Liver (tissue), 9 donors: ENCODE data around the gene ARHGAP30. TPM values are rescaled to one million over a fixed set of nuclear protein-coding genes. Genes with fewer than 3 reads are reported as not detected.
A peak's percentile ranks its signal among the peaks of the same experiment; 100 is the strongest.

Source experiments
- DNase-seq: peaks from one replicate; pipeline ENCODE4 v3.0.0-alpha.2; 2017; ENCODE audit warnings: low spot score
- H3K27ac ChIP-seq, 2 donors: one replicate each; pipeline ENCODE4 v1.7.0; 2013; ENCODE audit warnings: inconsistent platforms in 2 of 2, low read length in 2 of 2, control low read depth in 1 of 2, low read depth in 1 of 2, mild to moderate bottlenecking in 1 of 2
- H3K27me3 ChIP-seq, 4 donors: one replicate each; pipeline versions ENCODE4 v1.6.1 to v1.7.0; 2013; ENCODE audit warnings: low read length in 3 of 4, inconsistent platforms in 1 of 4, mild to moderate bottlenecking in 1 of 4, moderate library complexity in 1 of 4; ENCODE audit not compliant: control insufficient read depth in 4 of 4, insufficient read depth in 4 of 4
- H3K36me3 ChIP-seq, 4 donors: one replicate each; pipeline versions ENCODE4 v1.6.1 to v1.7.0; 2013; ENCODE audit warnings: low read length in 3 of 4, mild to moderate bottlenecking in 3 of 4, low read depth in 1 of 4, moderate library complexity in 1 of 4; ENCODE audit not compliant: control insufficient read depth in 4 of 4, insufficient read depth in 3 of 4
- H3K4me1 ChIP-seq, 4 donors: one replicate each; pipeline versions ENCODE4 v1.6.1 to v1.7.0; 2013; ENCODE audit warnings: low read length in 3 of 4, mild to moderate bottlenecking in 3 of 4, moderate library complexity in 1 of 4; ENCODE audit not compliant: control insufficient read depth in 4 of 4, insufficient read depth in 4 of 4
- H3K4me3 ChIP-seq, 3 donors: one replicate each; pipeline versions ENCODE4 v1.6.1 to v1.7.0; 2013; ENCODE audit warnings: low read length in 3 of 3, control low read depth in 1 of 3, low read depth in 1 of 3, mild to moderate bottlenecking in 1 of 3
- H3K9ac ChIP-seq, 2 donors: one replicate each; pipeline ENCODE4 v1.7.0; 2013; ENCODE audit warnings: low read length in 2 of 2, mild to moderate bottlenecking in 2 of 2, moderate library complexity in 2 of 2, control low read depth in 1 of 2, low read depth in 1 of 2
- H3K9me3 ChIP-seq, 4 donors: one replicate each; pipeline versions ENCODE4 v1.6.1 to v1.7.0; 2013; ENCODE audit warnings: low read length in 3 of 4; ENCODE audit not compliant: control insufficient read depth in 4 of 4
- ATF3 ChIP-seq: IDR thresholded peaks from 2 replicates; pipeline ENCODE4 v1.6.1; 2016; ENCODE audit warnings: antibody characterized with exemption
- EGR1 ChIP-seq, 2 donors: IDR thresholded peaks; 2 replicates each; pipeline ENCODE4 v1.6.1; 2016 to 2018; ENCODE audit warnings: antibody characterized with exemption in 2 of 2, low read depth in 2 of 2
- FOXA1 ChIP-seq: IDR thresholded peaks from 2 replicates; pipeline ENCODE4 v1.6.1; 2016; ENCODE audit warnings: antibody characterized with exemption
- FOXA2 ChIP-seq: IDR thresholded peaks from 2 replicates; pipeline ENCODE4 v1.6.1; 2016; ENCODE audit warnings: antibody characterized with exemption
- GABPA ChIP-seq, 2 donors: IDR thresholded peaks in 1 of 2; conservative IDR thresholded peaks in 1 of 2; 2 replicates each; pipeline ENCODE4 v1.6.1; 2016; ENCODE audit warnings: antibody characterized with exemption in 2 of 2, mild to moderate bottlenecking in 1 of 2, moderate library complexity in 1 of 2
- HNF4A ChIP-seq, 2 donors: conservative IDR thresholded peaks; 2 replicates each; pipeline ENCODE4 v1.6.1; 2016; ENCODE audit warnings: antibody characterized with exemption in 2 of 2, mild to moderate bottlenecking in 2 of 2
- HNF4G ChIP-seq: IDR thresholded peaks from 2 replicates; pipeline ENCODE4 v1.6.1; 2016; ENCODE audit warnings: antibody characterized with exemption
- JUND ChIP-seq, 2 donors: IDR thresholded peaks; 2 replicates each; pipeline ENCODE4 v1.6.1; 2016; ENCODE audit warnings: antibody characterized with exemption in 2 of 2
- NR2F2 ChIP-seq: IDR thresholded peaks from 2 replicates; pipeline ENCODE4 v1.6.1; 2016; ENCODE audit warnings: antibody characterized with exemption
- RAD21 ChIP-seq, 2 donors: IDR thresholded peaks; 2 replicates each; pipeline ENCODE4 v1.6.1; 2016; ENCODE audit warnings: antibody characterized with exemption in 2 of 2, mild to moderate bottlenecking in 2 of 2
- REST ChIP-seq: IDR thresholded peaks from 2 replicates; pipeline ENCODE4 v1.6.1; 2016; ENCODE audit warnings: antibody characterized with exemption, mild to moderate bottlenecking
- RXRA ChIP-seq, 2 donors: IDR thresholded peaks; 2 replicates each; pipeline ENCODE4 v1.6.1; 2017 to 2018; ENCODE audit warnings: antibody characterized with exemption in 2 of 2, mild to moderate bottlenecking in 1 of 2
- SP1 ChIP-seq: IDR thresholded peaks from 2 replicates; pipeline ENCODE4 v1.6.1; 2018; ENCODE audit warnings: antibody characterized with exemption, mild to moderate bottlenecking
- TAF1 ChIP-seq: conservative IDR thresholded peaks from 2 replicates; pipeline ENCODE4 v1.6.1; 2016; ENCODE audit warnings: antibody characterized with exemption, mild to moderate bottlenecking
- YY1 ChIP-seq: IDR thresholded peaks from 2 replicates; pipeline ENCODE4 v1.6.1; 2016; ENCODE audit warnings: antibody characterized with exemption, mild to moderate bottlenecking
- ZBTB33 ChIP-seq: IDR thresholded peaks from 2 replicates; pipeline ENCODE4 v1.6.1; 2016; ENCODE audit warnings: antibody characterized with exemption
- WGBS: extraction: QIAGEN DNeasy Blood & Tissue Kit; methylation state at CpG from one replicate; pipeline ENCODE4 v1.1.7; 2013; 5-methylcytosine and 5-hydroxymethylcytosine counted together
- polyA plus RNA-seq, 2 donors: library from polyadenylated mRNA; stranded (reverse) in 1 of 2; unstranded in 1 of 2; fragments of 200-250 nt in 1 of 2; fragments of >200 nt in 1 of 2; fragmentation: Nextera tagmentation in 1 of 2; extraction: Ambion mirVana in 1 of 2; gene quantifications; one replicate each; pipeline versions ENCODE4 v1.2.1 to v1.2.3, GENCODE V29; 2013 to 2015
- total RNA-seq, 2 donors: library from RNA; depleted of rRNA; stranded (reverse); fragments of >200 nt; gene quantifications; one replicate each; pipeline ENCODE4 v1.2.3, GENCODE V29; 2014
- TF ChIP-seq, protein P1 (sequence below): IDR thresholded peaks from 2 replicates; pipeline ENCODE4 v1.6.1; 2016; ENCODE audit warnings: antibody characterized with exemption
- TF ChIP-seq, protein P2 (sequence below): fragments of 150-350 bp; IDR thresholded peaks from 2 replicates; pipeline ENCODE4 v1.5.1; 2017; ENCODE audit warnings: improper control_type of control experiment, low read depth, low read length; ENCODE audit not compliant: missing input control
- donor health status: healthy.
- donor health status: healthy.
- donor health status: healthy.
- donor health status: healthy.
- donor health status: healthy.

The ARHGAP30 gene
- total and polyA plus RNA-seq, 4 donors = 1.2 to 8.9 (median 5.0) TPM

DNA sequence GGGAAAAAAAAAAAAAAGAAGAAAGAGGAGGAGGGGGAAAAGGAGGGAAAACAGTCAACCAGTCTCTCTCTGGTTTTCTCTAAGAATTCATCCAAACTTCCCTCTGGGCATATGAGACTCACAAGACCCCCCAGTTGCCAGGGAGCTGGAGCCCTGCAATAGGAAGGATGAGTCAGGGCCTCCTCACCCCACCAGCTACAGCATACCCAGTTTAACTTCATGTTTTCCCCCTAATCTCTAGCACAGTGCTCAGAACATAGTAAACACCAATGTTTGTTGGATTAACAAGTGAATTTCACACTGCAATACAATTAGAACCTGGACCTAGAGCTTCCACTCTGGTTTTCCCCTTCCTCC is 56.6 kb downstream of the ARHGAP30 start:
- H3K4me3 ChIP-seq = peak overlapping the region; percentile 30 to 37 (median 31)
- no peaks in the 10 kb centered on the region for H3K36me3 ChIP-seq
- no peaks in the 10 kb centered on the region for H3K27me3 ChIP-seq
- peaks cover 8 to 30% (median 14%) of the 10 kb centered on the region in 4 donors for H3K4me1 ChIP-seq
- no peak for DNase-seq
- H3K27ac ChIP-seq = peak overlapping the region; percentile 97 to 99
- peak overlapping the region; percentile 55 to 68 for H3K9ac ChIP-seq
- TF ChIP-seq TAF1 = no peak
- peak in 1 of 2 donors; percentile 11 for TF ChIP-seq JUND (IDR thresholded peaks at IDR 0.05)
- H3K9me3 ChIP-seq = no peaks in the 10 kb centered on the region

DNA sequence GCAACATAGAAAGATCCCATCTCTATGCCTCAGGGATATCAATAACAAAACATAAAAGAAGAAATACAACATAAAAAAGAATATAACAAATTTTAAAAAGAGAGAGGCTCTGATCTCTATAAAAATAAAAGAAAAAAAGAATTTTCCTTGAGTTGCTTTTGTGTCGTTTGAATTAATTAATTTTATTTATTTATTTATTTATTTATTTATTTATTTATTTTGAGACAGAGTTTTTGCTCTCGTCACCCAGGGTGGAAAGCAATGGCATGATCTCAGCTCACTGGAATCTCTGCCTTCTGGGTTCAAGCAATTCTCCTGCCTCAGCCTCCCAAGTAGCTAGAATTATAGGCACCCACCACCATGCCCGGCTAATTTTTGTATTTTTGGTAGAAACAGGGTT is 57.3 kb downstream of the ARHGAP30 start:
- H3K9ac ChIP-seq = peak overlapping the region; percentile 55 to 68
- no peak for DNase-seq
- H3K36me3 ChIP-seq = peaks cover 0 to 4% (median 0%) of the 10 kb centered on the region in 4 donors
- H3K27me3 ChIP-seq = no peaks in the 10 kb centered on the region
- peaks cover 3 to 26% (median 12%) of the 10 kb centered on the region in 4 donors for H3K4me1 ChIP-seq
- no peak for TF ChIP-seq RXRA (IDR thresholded peaks at IDR 0.05)
- TF ChIP-seq YY1 = no peak
- no peak for TF ChIP-seq FOXA1
- TF ChIP-seq JUND (IDR thresholded peaks at IDR 0.05) = no peak
- TF ChIP-seq NR2F2 = no peak
- TF ChIP-seq, protein P1, sequence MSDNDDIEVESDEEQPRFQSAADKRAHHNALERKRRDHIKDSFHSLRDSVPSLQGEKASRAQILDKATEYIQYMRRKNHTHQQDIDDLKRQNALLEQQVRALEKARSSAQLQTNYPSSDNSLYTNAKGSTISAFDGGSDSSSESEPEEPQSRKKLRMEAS = no peak
- TF ChIP-seq, protein P2, sequence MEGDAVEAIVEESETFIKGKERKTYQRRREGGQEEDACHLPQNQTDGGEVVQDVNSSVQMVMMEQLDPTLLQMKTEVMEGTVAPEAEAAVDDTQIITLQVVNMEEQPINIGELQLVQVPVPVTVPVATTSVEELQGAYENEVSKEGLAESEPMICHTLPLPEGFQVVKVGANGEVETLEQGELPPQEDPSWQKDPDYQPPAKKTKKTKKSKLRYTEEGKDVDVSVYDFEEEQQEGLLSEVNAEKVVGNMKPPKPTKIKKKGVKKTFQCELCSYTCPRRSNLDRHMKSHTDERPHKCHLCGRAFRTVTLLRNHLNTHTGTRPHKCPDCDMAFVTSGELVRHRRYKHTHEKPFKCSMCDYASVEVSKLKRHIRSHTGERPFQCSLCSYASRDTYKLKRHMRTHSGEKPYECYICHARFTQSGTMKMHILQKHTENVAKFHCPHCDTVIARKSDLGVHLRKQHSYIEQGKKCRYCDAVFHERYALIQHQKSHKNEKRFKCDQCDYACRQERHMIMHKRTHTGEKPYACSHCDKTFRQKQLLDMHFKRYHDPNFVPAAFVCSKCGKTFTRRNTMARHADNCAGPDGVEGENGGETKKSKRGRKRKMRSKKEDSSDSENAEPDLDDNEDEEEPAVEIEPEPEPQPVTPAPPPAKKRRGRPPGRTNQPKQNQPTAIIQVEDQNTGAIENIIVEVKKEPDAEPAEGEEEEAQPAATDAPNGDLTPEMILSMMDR = no peak
- TF ChIP-seq HNF4G = no peak
- TF ChIP-seq SP1 = no peak
- TF ChIP-seq ZBTB33 = no peak
- TF ChIP-seq REST = no peak
- no peak for TF ChIP-seq TAF1
- no peak for TF ChIP-seq ATF3
- no peak for TF ChIP-seq GABPA (IDR thresholded peaks at IDR 0.05 in 1 of 2, conservative IDR thresholded peaks at IDR 0.05 in 1 of 2)
- no peak for TF ChIP-seq RAD21 (IDR thresholded peaks at IDR 0.05)
- TF ChIP-seq HNF4A (conservative IDR thresholded peaks at IDR 0.05) = no peak
- TF ChIP-seq FOXA2 = no peak
- no peak for TF ChIP-seq EGR1 (IDR thresholded peaks at IDR 0.05; ENCODE audit: low read depth in 2 of 2)
- no peak overlapping the region for H3K4me3 ChIP-seq
- peak overlapping the region; percentile 97 to 99 for H3K27ac ChIP-seq
- no peaks in the 10 kb centered on the region for H3K9me3 ChIP-seq
- WGBS = 79% methylated on average over 3 of the region's 3 CpGs
